Measurements from ENCODE around the gene ALX4.

DNA sequence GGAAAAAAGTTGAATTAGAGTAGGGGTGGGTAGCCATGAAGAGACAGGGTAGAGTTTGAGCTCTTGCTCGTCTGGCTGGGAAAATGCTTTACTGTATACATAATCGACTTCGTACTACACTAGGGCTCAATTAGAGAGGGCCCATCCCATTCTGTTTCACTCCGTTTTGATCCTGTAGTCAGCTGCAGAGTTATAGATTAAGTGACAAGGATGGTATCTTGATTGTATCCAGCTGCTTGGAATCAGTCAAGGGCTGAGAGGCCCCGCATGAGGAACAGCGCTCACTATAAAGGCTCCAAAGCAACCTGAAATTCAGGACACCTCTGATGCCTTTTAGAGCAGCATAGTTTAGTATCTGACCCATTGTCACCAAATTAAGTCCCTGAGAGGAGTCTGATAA is 81.6 kb downstream of the ALX4 start:
- no peak for TF ChIP-seq POLR2A (IDR thresholded peaks at IDR 0.05; ENCODE audit: low read length)
- TF ChIP-seq GATA1 (IDR thresholded peaks at IDR 0.05; ENCODE audit: low read depth, low read length) = no peak

Data from erythroblast (primary cell).